GM19324 (cell line): ENCODE data around the gene RNF111.
"Not testable (repeated sequence)": the region's sequence is repeated elsewhere in the genome, so short reads cannot be mapped to it uniquely, and the experiment has no call there.

Experiments
- ATAC-seq: cut with Tn5 transposase; IDR thresholded peaks from one replicate; pipeline ENCODE4 v1.9.1; 2021; ENCODE audit warnings: mild to moderate bottlenecking, moderate library complexity; ENCODE audit not compliant: unreplicated experiment, low FRiP score

The RNF111 gene

DNA sequence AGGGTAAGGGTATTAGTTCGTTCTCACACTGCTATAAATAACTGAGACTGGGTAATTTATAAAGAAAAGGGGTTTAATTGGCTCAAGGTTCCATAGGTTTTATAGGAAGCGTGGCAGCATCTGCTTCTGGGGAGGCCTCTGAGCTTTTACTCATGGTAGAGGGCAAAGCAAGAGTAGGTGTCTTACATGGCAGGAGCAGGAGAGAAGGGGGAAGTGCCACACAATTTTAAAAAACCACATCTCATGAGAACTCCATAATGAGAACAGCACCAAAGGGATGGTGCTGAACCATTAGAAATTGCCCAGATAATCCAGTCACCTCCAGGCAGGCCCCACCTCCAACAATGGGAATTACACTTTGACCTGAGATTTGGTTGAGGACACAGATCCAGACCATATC, 12.2 kb downstream of the RNF111 start:
- no peak for ATAC-seq

DNA sequence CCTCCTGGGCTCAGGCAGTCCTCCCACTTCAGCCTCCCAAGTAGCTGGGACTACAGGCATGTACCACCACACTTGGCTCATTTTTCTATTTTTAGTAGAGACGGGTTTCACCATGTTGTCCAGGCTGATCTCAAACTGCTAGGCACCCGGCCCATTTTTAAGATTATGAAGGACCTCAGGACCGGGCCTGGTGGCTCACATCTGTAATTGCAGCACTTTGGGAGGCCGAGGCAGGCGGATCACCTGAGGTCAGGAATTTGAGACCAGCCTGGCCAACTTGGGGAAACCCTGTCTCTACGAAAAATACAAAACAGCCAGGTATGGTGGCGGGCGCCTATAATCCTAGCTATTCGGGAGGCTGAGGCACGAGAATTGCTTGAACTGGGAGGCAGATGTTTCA, 12.8 kb downstream of the RNF111 start:
- ATAC-seq = not testable (repeated sequence)

DNA sequence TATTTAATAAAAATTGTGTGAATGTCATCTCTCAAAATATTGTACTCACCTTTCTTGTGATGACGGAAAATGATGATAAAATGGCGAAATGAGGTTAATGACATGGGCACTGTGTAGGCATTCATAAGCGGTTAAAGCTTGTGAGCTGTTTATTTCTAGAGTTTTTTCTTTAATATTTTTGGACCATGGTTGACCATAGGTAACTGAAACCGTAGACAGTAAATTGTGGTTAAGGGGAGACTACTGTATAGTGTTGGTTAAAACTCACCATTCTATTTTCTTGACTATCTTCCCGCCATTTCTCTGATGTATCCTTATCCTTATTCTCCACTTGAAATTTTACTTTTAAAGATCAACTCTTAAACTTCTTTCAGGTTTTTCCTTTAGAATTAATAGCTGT, 14.5 kb downstream of the RNF111 start:
- ATAC-seq = no peak

DNA sequence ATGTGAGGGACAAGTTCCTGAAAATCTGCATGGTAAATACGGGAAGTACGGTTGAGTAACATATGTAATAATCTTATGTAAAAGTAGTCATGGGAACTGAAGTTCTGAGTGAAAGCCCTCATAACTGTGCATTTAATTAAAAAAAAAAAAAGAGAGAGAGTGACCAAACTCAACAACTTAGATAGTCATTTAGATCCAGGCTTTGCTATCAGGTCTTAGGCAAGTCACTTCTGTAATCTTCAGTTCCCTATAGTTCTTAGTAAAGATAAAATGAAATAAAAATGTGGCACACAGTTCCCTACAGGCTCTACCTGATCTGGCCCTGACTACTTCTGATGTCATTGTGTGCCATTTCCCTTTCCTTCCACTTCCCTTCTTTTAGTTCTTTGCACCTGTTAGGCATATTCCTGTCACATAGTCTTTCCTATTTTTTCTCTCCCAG, 15.0 kb downstream of the RNF111 start:
- no peak for ATAC-seq

DNA sequence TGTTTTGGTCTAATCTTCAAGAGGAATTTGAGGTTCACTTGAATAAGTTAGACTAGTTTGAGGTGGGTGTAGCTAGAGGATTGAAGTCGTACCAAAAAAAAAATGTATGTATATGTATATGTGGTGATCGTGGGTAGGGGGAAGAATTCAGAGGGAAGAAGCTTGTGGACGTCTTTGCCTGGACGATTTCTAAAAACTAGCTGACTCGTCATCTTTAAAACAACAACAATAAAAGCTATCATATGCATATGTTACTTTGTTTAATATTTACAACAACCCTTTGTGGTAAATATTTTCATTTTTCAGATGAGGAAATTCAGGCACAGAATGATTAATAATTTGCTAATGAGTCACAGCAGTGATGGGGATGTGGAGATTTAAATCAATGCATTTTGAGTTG, 18.1 kb downstream of the RNF111 start:
- no peak for ATAC-seq

DNA sequence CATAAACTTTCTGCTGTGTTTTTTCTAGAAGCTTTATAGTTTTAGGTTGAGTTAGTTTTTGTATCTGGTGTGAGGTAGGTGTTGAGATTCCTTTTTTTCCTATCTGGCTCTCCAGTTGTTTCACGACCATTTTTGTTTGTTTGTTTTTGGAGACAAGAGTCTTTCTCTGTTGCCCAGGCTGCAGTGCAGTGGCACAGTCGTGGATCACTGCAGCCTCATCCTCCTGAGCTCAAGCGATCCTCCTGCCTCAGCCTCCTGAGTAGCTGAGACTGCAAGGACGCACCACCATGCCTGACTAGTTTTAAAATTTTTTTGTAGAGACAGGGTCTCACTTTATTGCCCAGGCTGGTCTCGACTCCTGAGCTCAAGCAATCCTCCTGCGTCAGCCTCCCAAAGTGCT, 20.6 kb downstream of the RNF111 start:
- ATAC-seq = no peak

DNA sequence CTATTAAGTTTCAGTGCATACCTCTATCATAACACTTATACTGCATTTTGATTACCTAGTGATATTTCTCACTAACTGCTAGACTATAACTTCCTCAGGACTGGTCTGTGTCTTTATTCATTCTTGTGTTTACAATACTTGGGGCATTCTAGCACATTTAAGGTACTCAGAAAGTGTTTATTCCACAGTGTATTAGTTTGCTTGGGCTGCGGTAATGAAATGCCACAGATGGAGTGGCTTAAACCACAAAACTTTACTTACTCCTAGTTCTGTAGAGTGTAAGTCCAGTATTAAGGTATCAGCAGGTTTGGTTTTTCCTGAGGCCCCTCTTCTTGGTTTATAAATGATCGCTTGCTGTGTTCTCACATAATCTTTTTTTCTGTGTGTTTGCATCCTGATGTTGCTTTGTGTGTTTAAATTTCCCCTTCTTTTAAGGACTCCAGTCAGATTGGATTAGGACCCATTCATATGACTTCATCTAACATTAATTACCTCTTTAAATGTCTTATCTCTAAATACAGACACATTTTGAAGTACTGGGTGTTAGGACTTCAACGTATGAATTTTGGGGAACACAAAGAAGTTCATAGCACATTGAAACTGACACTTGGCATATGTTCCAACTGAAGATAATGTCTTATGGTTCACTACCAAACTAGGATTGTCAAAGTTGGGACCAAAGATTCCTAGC, 23.9 kb downstream of the RNF111 start:
- no peak for ATAC-seq

DNA sequence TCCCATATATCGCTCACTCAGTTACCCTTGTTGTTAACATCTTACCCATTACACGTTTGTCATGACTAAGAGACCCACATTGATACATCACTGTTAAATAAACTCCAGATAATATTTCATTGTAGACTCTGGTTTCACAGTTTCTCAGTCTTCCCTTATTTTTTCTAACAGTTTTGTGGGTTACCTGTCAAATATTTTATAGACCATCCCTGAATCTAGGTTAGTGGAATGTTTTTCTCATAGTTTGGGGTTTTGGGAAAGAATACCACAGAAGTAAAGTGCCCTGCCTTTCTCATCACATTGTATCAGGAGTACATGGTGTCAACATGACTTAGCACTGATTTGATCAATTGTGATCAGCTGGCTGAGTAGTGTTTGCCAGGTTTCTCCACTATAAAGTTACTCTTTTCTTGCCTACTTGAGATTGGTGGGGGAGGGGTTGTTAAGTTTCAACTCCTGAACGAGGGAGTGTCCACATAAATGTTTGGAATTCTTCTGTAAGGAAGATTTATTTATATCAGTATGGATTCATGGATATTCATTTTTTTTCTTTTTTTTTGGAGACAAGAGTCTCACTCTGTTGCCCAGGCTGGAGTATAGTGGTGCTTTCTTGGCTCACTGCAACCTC, 25.9 kb downstream of the RNF111 start:
- ATAC-seq = no peak

DNA sequence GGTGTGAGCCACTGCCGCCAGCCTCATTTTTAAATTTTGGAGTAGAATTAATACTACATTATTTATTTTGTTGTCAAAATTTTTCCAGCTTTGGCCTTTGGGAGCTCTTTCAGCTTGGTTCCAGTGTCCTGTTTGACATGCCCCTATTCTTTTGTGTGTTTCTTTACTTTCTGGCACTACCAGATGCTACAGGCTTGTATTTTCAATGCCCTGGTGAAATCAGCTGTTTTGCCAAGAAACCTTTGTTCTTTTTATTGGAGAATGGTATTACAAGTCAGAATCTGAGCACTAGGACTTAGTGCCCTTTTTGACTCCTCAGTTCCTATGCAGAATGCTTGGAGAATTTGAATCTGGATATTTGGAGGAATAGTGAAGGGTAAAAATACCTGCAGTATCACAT, 26.6 kb downstream of the RNF111 start:
- no peak for ATAC-seq

DNA sequence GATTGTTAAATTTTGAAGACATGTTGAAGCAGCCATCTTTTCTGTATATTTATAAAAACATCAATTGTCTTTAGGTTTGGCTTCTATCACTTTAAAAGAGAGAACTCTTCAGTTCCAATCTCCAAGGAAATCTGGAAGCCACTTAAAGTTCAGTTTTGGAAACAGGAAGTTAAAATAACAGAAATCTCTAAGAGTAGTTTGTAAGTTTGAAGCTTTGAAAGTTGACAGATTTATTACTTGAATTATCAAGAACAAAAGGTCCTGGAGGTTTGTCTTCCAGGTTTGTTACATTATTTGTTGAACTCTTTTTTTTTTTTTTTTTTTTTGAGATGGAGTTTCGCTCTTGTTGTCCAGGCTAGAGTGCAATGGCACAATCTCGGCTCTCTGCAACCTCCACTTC, 30.0 kb downstream of the RNF111 start:
- no peak for ATAC-seq

DNA sequence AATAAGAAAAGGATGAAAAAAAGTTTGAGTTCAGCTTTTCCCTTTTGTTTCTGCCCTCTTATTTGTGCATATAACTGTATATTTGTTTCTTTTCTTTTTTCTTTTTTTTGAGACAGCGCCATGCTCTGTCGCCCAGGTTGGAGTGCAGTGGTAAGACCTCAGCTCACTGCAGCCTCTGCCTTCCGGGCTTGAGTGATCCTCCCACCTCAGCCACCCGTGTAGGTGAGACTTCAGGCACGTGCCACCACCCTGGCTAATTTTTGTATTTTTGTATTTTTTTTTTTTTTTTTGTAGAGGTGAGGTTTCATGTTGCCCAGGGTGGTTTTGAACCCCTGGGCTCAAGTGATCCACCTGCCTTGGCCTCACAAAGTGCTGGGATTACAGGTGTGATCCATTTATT, 31.4 kb downstream of the RNF111 start:
- ATAC-seq = no peak

DNA sequence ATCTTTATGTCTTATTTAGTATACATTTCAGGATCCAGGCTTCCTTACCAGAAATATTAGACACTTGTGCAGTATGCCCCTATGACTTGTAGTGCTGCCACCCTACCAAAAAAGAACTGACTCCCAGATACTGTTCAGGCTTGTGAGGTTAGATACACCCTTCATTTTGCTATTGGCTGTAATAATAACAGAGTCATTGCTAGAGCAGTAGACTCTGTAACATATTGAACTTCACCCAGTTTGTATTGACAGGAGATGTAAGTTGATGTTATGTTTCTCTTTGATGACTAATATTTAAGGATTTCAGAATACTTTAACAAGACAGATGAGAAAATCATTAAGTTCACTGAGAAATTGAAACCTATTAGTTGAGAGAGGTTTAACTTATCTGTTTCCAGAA, 32.9 kb downstream of the RNF111 start:
- ATAC-seq = no peak

DNA sequence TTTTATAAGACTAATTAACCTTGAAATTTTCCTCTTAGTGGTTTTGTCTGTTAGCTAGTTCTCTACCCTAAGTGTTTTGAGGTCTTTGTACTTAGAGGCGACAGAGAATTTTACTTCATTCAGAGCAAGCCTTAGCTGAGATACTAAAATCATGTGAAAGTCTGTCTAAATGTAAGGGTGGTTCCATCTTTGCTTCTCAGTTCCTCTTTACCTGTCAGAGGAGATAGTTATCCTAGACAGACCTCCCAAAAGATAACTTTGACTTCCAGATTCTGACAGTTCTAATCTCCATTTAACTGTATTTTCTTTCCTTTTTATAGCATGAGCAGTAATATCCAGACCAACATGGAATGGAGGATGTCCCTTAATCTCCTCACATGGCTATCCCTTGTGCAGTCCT, 34.7 kb downstream of the RNF111 start:
- ATAC-seq = no peak

DNA sequence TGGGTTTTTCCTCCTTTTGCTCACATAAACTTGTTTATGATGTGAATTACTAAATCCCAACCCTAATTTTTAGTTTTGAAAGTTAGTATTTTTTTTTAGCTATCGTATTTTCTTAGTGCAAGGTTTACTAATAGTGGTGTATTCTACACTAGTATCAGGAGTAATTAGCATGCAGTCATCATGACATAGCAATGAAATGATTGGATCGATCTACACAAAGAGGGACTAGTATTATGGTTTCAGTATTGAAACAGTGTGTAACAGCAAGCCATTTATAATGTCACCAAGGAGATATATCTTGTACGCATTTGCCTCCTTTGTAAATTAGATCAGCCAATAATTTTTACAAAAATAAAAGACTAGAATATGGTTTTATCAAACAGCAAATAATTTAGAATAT, 38.7 kb downstream of the RNF111 start:
- ATAC-seq = no peak

DNA sequence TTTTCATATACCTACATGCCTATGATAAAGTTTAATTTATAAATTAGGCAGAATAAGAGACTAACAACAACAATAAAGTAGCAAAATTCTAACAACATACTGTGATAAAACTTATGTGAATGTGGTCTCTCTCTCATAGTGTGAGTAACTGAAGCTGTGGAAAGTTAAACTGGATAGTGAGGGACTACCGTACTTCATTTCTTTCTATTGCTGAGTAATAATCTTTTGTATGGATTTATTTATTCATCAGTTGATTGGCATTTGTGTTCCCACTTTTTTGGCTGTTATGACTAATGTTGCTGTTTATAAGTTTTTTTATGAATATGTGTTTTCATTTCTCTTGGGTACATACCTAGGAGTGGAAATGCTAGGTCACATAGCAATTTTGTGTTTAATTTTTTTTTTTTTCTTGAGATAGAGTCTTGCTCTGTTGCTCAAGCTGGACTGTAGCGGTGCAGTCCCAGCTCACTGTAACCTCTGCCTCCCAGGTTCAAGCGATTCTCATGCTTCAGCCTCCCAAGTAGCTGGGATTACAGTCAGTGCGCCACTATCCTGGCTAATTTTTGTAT, 41.0 kb downstream of the RNF111 start:
- ATAC-seq = no peak

DNA sequence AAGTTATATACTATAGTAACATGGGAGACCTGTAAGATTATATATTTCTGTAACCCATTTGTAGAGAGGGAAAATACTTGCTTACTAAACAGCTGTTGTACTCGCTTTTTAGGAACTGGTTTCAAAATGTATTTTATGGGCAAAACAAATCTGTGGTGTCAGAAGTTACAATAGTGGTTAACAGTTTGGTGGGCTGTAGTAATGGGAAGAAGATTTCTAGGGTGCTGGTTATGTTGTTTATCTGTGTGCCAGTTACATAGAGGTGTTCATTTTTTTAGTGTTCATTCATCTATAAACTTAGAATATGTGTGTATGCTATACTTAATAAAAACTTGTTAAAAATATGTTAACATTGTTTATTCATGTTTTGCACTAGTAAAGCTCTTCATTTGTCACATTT, 42.1 kb downstream of the RNF111 start:
- no peak for ATAC-seq

DNA sequence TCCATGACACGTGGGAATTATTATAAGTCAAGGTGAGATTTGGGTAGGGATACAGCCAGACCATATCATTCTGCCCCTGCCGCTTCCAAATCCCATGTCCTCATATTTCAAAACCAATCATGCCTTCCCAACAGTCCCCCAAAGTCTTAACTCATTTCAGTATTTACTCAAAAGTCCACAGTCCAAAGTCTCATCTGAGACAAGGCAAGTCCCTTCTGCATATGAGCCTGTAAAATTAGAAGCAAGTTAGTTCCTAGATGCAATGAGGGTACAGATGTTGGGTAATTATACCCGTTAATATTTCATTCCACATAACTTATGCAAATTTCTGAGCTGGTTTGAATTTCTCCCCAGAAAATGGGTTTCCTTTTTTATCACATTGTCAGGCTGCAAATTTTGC, 47.7 kb downstream of the RNF111 start:
- ATAC-seq = no peak

DNA sequence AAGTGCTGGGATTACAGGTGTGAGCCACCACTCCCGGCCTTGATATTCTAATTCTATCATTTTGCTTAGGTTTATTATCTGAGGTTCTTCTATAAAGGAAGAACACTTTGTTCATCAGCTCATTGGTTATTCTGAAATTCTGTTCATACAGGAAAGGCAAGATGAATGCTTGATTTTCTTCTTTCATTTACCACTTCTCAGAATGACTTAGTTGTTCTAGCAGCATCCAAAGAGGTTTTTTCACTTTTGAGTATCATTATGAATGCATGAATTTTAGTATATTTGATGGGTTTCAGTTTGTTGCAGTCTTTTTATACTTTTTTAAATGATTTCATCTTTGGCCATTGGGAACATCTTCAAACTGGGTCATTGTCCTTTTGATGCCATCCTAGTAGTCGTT, 51.8 kb downstream of the RNF111 start:
- ATAC-seq = no peak

DNA sequence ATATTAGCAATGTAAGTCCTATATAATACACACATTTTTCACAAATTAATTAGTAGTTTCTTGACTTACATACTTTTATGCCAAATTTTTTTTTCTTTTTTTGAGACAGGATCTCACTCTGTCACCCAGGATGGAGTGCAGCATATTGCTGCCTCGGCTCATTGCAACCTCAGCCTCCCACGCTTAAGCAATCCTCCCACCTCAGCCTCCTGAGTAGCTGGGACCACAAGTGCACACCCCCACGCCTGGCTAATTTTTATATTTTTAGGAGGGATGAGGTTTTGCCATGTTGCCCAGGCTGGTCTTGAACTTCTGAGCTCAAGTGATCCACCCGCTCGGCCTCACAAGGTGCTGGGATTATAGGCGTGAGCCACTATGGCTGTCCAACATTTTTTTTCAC, 54.6 kb downstream of the RNF111 start:
- ATAC-seq = no peak

DNA sequence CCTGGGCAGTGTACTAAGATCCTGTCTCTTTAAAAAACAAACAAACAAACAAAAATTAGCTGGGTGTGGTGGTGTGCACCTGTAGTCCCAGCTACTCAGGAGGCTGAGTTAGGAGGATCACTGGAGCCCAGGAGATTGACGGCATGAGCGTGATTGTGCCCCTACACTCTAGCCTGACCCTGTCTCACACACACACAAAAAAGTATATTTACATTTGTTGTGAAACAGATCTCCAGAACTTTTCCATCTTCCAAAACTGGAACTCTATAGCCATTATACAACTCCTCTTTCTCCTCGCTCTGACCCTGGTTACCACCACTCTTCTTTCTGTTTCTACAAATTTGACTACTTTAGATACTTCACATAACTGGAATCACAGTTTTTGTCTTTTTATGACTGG, 61.4 kb downstream of the RNF111 start:
- no peak for ATAC-seq

DNA sequence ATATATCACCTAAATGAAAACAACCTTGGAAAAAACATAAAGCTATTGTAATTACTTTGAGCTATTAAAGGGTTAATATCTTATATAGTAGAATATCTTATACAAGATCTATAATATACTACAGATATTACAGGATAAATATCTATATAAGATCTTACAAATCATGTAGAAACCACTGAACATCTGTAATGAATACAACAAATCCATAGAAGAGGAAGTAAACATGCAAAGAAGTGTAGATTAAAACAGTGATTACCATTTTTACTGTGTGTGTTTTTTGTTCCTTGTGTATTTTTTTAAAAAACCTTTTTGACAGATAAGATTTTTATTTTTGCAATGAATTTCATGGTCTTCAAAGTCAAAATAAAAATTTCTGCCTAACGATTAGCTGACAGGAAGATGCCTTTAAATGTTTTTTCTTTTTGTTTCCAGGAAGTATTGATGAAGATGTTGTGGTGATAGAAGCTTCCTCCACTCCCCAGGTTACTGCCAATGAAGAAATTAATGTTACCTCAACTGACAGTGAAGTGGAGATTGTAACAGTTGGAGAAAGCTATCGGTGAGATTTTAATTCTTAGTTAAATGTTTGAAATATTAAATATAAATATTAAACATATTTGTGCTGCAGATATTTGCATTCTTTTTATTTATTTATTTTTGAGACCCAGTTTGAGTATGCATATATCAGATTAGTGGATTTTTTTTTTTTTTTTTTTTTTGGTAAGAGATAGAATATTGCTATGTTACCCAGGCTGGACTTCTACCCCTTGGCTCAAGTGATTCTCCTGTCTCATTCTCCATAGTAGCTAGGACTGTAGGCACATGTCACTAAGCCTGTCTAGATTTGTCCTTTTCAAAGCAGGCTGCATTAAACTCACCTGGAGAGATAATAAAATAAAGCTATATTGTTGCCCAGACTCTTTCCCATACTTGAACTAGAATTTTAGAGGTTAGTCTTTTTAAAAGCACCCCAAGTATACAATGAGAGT, 64.7 kb downstream of the RNF111 start:
- no peak for ATAC-seq
